Caco-2 (cell line): ENCODE measurements around the gene PLXNA1. TPM values are rescaled to one million over a fixed set of nuclear protein-coding genes. Genes with fewer than 3 reads are reported as not detected.

Experiments used
- BruUV-seq: library from RNA; stranded (reverse); fragments of 400-500 nt; replicated peaks from 2 replicates; lab custom pipeline; 2021; lab: Mats Ljungman, UMichigan
- CTCF ChIA-PET: fragments of 300-600 bp; sonication (Branson Sonifier 250); formaldehyde crosslinking; loops from one replicate; lab custom pipeline; 2022; ENCODE audit warnings: antibody characterized with exemption; lab: Charles Lee
- POLR2A ChIA-PET: fragments of 300-600 bp; sonication (Branson Sonifier 250); formaldehyde crosslinking; loops from one replicate; lab custom pipeline; 2022; ENCODE audit warnings: antibody characterized with exemption; lab: Charles Lee
- DNase-seq, 2 experiments: peaks; one replicate each; pipeline versions ENCODE4 v3.0.0 to v3.0.0-alpha.2; 2020 to 2022
- H3K27me3 ChIP-seq: replicated peaks from 2 replicates; pipeline ENCODE4 v1.6.0; 2011; ENCODE audit warnings: low read length; ENCODE audit not compliant: control insufficient read depth, insufficient read depth
- H3K36me3 ChIP-seq: 2 replicates; pipeline ENCODE4 v1.5.1; 2011; ENCODE audit warnings: low read length; ENCODE audit not compliant: control insufficient read depth, insufficient read depth
- H3K4me1 ChIP-seq: fragments of 250-450 bp; sonication (Bioruptor Pico); 2 replicates; pipeline ENCODE4 v1.5.1; 2020; ENCODE audit warnings: mild to moderate bottlenecking
- H3K4me3 ChIP-seq: 2 replicates; pipeline ENCODE4 v1.5.1; 2011; ENCODE audit warnings: low read depth, mild to moderate bottlenecking, control low read depth, low read length
- H3K9me3 ChIP-seq: fragments of 250-450 bp; sonication (Bioruptor Pico); 2 replicates; pipeline ENCODE4 v1.5.1; 2020; ENCODE audit warnings: mild to moderate bottlenecking, moderate library complexity
- H3K27ac Mint-ChIP-seq: one replicate; pipeline ENCODE4 v1.8.0; 2022; ENCODE audit warnings: mixed read lengths; ENCODE audit not compliant: unreplicated experiment
- H3K27me3 Mint-ChIP-seq: one replicate; pipeline ENCODE4 v1.8.0; 2022; ENCODE audit warnings: mixed read lengths; ENCODE audit not compliant: insufficient read depth, unreplicated experiment
- H3K36me3 Mint-ChIP-seq: one replicate; pipeline ENCODE4 v1.8.0; 2022; ENCODE audit warnings: mild to moderate bottlenecking, mixed read lengths; ENCODE audit not compliant: insufficient read depth, unreplicated experiment
- H3K4me1 Mint-ChIP-seq: one replicate; pipeline ENCODE4 v1.8.0; 2022; ENCODE audit warnings: low read depth, mixed read lengths; ENCODE audit not compliant: unreplicated experiment
- H3K4me3 Mint-ChIP-seq: one replicate; pipeline ENCODE4 v1.8.0; 2022; ENCODE audit warnings: mild to moderate bottlenecking, moderate library complexity, mixed read lengths; ENCODE audit not compliant: unreplicated experiment
- H3K9me3 Mint-ChIP-seq: one replicate; pipeline ENCODE4 v1.8.0; 2022; ENCODE audit warnings: mixed read lengths; ENCODE audit not compliant: unreplicated experiment
- intact Hi-C: fragments of 100-400 bp; cut with micrococcal nuclease; formaldehyde crosslinking; loops from one replicate; pipeline ENCODE4 v1.10.0; 2022; ENCODE audit not compliant: unreplicated experiment
- total RNA-seq: library from RNA; stranded (reverse); gene quantifications from 2 replicates; pipeline ENCODE4 v1.2.3, GENCODE V29; 2022
- TF ChIP-seq, protein P1 (sequence below), 2 experiments: fragments of 200-600 bp in 1 of 2; IDR thresholded peaks; 1 replicate in 1 of 2; 2 replicates in 1 of 2; pipeline versions ENCODE4 v1.5.1 to v1.8.0; 2011 to 2022; ENCODE audit warnings: antibody characterized with exemption in 1 of 2, control low read depth in 1 of 2, inconsistent platforms in 1 of 2, low read depth in 1 of 2, low read length in 1 of 2, mild to moderate bottlenecking in 1 of 2, moderate library complexity in 1 of 2; ENCODE audit not compliant: insufficient read depth in 1 of 2, severe bottlenecking in 1 of 2, unreplicated experiment in 1 of 2

Gene PLXNA1
- total RNA-seq, 1 experiment from 2014 or later = 95.1 TPM

DNA sequence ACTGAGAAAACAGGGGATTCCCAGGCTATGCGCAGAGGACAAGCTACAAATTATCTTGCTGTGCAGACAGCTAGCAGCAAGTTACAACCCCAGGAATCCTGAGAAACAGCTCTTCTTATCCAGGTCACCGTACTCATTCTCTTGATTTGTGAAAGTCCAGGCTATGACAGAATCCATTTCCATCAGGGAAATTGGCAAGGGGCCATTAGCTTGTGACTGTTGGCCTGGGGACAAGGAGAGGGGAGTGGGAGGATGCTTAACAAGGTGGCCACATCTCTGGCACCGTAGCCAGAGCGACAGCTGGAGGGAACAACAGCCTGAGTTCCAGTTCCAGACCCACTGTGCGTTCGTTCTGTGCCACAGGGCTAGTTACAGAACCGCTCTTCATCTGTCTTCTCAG is 44.9 kb upstream of the PLXNA1 start:
- peaks cover 17% of the 10 kb centered on the region for H3K4me1 ChIP-seq
- H3K27ac Mint-ChIP-seq = peak overlapping the region; percentile 58
- H3K4me3 ChIP-seq = no peak overlapping the region
- peaks cover 6% of the 10 kb centered on the region for H3K36me3 Mint-ChIP-seq
- no peaks in the 10 kb centered on the region for H3K36me3 ChIP-seq
- intact Hi-C loops = no loop called here
- H3K4me3 Mint-ChIP-seq = no peak overlapping the region
- H3K27me3 Mint-ChIP-seq = no peaks in the 10 kb centered on the region
- H3K27me3 ChIP-seq = no peaks in the 10 kb centered on the region
- ChIA-PET POLR2A (no interaction called here), CTCF (no interaction called here)
- no peak for DNase-seq
- no peaks in the 10 kb centered on the region for H3K9me3 ChIP-seq
- H3K9me3 Mint-ChIP-seq = no peaks in the 10 kb centered on the region
- peaks cover 22% of the 10 kb centered on the region for H3K4me1 Mint-ChIP-seq
- no TSS peak for BruUV-seq
- TF ChIP-seq, protein P1, sequence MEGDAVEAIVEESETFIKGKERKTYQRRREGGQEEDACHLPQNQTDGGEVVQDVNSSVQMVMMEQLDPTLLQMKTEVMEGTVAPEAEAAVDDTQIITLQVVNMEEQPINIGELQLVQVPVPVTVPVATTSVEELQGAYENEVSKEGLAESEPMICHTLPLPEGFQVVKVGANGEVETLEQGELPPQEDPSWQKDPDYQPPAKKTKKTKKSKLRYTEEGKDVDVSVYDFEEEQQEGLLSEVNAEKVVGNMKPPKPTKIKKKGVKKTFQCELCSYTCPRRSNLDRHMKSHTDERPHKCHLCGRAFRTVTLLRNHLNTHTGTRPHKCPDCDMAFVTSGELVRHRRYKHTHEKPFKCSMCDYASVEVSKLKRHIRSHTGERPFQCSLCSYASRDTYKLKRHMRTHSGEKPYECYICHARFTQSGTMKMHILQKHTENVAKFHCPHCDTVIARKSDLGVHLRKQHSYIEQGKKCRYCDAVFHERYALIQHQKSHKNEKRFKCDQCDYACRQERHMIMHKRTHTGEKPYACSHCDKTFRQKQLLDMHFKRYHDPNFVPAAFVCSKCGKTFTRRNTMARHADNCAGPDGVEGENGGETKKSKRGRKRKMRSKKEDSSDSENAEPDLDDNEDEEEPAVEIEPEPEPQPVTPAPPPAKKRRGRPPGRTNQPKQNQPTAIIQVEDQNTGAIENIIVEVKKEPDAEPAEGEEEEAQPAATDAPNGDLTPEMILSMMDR (IDR thresholded peaks at IDR 0.05; ENCODE audit: insufficient read depth in 1 of 2, low read depth in 1 of 2, low read length in 1 of 2, severe bottlenecking in 1 of 2, unreplicated experiment in 1 of 2) = no peak

DNA sequence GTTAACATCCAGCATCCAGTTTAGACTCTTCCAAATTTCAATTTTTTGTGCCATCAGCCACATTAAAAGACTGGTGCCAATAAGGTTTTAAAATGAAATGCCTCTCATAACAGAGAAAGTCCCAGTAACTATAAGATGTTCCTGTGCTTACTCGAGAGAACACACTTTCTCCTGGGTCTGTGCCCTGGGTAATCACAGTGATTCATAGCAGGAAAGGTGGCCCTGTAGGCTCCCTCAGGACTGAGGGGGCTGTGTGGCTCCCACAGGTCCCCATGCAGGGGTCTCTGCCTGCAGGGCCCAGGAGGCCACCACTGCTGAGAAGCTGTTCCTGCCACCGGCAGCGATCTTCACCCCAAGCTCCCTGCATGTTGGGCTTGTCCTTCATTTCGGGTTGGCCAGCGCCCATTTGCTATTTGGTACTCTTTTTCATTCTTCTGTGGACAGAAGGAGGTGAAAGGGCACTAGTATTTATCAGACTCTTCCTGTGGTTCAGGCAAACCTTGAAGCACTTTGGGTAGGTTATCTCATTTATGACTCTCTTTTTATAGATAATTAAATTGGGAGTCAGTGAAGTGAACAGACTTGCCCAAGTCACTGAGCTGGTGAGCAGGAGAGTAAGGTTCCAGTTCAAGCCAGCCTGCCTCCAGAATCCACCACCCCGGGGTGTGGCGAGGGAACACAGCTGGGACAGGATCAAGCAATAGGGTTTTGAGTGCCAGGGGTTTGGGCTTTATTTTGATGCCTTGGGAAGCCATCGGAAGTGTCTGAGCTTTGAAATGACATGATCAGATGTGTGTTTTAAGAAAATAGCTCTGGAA is 44.2 kb upstream of the PLXNA1 start:
- Histone ChIP-seq H3K36me3 (no peaks in the 10 kb centered on the region), H3K4me1 (peaks cover 13% of the 10 kb centered on the region), H3K4me3 (no peak overlapping the region), H3K9me3 (no peaks in the 10 kb centered on the region), H3K27me3 (no peaks in the 10 kb centered on the region)
- intact Hi-C loops = no loop called here
- ChIA-PET POLR2A (no interaction called here), CTCF (no interaction called here)
- no peaks in the 10 kb centered on the region for H3K27me3 Mint-ChIP-seq
- peaks cover 6% of the 10 kb centered on the region for H3K36me3 Mint-ChIP-seq
- H3K9me3 Mint-ChIP-seq = no peaks in the 10 kb centered on the region
- no peak overlapping the region for H3K4me3 Mint-ChIP-seq
- DNase-seq = no peak
- no TSS peak for BruUV-seq
- H3K27ac Mint-ChIP-seq = peak overlapping the region; percentile 58
- peaks cover 16% of the 10 kb centered on the region for H3K4me1 Mint-ChIP-seq
- TF ChIP-seq, protein P1 (IDR thresholded peaks at IDR 0.05; ENCODE audit: insufficient read depth in 1 of 2, low read depth in 1 of 2, low read length in 1 of 2, severe bottlenecking in 1 of 2, unreplicated experiment in 1 of 2) = no peak

DNA sequence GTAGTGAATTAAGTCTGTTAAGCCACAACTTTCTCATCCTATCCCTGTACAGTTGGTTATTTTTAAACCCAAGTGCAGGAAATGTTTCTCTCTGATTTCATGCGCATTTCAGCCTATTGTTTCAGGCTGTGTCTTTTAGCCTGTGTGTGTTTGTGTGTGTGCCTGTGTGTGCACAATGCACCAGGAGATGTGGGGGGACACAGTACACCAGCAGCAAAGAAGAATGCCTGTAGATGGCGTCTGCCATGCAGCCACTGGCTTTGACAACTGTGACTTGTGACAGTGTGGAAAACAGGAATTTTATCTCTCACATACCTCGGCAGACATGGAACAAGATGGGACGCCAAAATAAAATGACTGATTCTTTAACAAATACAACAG is 43.6 kb upstream of the PLXNA1 start:
- ChIA-PET CTCF (no interaction called here), POLR2A (no interaction called here)
- H3K36me3 ChIP-seq = no peaks in the 10 kb centered on the region
- H3K27me3 ChIP-seq = no peaks in the 10 kb centered on the region
- peaks cover 8% of the 10 kb centered on the region for H3K4me1 ChIP-seq
- no peak overlapping the region for H3K4me3 Mint-ChIP-seq
- H3K4me3 ChIP-seq = no peak overlapping the region
- no peaks in the 10 kb centered on the region for H3K27me3 Mint-ChIP-seq
- H3K9me3 ChIP-seq = no peaks in the 10 kb centered on the region
- intact Hi-C loops = no loop called here
- TF ChIP-seq, protein P1 (IDR thresholded peaks at IDR 0.05; ENCODE audit: insufficient read depth in 1 of 2, low read depth in 1 of 2, low read length in 1 of 2, severe bottlenecking in 1 of 2, unreplicated experiment in 1 of 2) = peak in 1 of 2 experiments; percentile 39
- H3K4me1 Mint-ChIP-seq = peaks cover 10% of the 10 kb centered on the region
- BruUV-seq = no TSS peak
- DNase-seq = no peak
- no peaks in the 10 kb centered on the region for H3K9me3 Mint-ChIP-seq
- H3K36me3 Mint-ChIP-seq = peaks cover 6% of the 10 kb centered on the region
- H3K27ac Mint-ChIP-seq = no peak overlapping the region
